ENCODE measurements around the gene AK4.

The AK4 gene

DNA sequence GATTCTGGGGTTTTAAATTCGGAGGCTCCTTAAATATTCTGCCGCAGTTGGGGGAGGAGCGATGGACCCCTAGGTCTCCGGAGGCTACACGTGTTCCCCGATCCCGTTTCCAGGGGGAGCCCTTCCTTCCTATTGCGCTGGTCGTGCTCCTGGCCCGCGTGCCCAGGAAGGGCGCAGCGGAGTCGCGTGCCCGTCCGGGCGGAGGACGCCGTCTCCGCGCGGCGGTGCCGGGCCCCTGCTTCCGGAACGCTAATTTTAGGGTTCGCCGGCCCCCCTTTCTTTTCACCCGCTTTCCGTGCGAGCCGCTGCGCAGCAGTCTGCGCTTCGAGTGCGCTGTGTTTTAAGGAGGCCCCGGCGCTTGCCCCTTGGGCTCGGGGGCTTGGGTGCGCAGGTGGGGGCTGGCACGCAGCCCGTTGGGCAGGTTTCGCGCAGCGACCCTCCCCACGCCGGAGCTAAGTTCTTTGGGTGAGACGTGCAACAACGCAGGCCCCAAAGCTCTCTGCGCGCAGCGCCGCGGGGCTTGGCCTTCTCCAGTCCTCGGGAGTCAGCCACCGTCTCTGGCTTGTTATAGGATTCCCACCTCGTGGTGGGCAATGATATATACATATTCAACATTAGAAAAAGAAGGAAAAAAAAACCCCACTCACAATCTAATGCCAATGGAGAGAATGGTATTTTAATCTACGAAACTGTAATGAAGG, 117.8 kb downstream of the AK4 start:
- peak; percentile 59 for TF ChIP-seq POLR2A (IDR thresholded peaks at IDR 0.05; ENCODE audit: low read length)
- TF ChIP-seq GATA1 (IDR thresholded peaks at IDR 0.05; ENCODE audit: low read depth, low read length): no peak
- peak; percentile 75 to 82 for DNase-seq

DNA sequence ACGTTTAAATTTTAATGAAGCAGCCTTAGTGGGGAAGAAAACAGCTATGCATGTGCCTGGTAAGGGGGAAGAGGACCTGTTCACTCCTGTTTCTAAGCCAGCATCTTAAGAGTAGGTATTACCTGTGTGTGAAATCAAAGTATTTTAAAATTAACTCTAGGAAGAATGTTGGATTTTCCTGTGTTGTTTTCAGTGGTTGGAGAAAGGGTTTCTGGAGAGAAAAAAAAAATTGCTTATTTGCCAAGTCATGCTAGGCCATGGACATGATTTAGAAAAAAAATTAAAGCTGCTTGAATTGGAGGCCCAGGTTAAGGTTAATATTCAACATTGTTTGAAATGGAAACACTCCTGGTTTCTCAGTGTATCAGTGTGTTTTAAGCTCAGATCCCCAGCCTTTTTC, 118.5 kb downstream of the AK4 start:
- no peak for TF ChIP-seq GATA1 (IDR thresholded peaks at IDR 0.05; ENCODE audit: low read depth, low read length)
- TF ChIP-seq POLR2A (IDR thresholded peaks at IDR 0.05; ENCODE audit: low read length): no peak
- peak; percentile 46 to 70 for DNase-seq

DNA sequence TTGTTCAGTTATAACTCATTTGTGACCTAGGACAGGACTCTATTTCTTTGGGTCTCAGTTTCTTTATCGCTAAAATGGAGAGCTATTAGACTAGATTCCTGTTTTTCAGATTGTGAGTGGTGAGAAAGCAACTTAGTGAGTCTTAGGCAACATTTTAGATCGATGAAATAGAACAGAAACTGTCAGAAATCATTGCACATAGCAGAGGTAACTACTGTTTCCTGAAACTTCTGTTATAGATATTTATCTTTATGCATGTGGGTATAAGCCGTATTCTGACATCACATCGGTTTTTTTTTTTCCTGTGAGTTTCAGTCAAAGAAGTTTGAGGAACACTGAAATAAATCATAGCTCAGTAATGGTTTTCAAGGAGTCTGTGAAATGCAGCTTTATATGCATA, 119.3 kb downstream of the AK4 start:
- TF ChIP-seq GATA1 (IDR thresholded peaks at IDR 0.05; ENCODE audit: low read depth, low read length) (no peak), POLR2A (IDR thresholded peaks at IDR 0.05; ENCODE audit: low read length) (no peak)
- peak in 1 of 2 experiments; percentile 49 for DNase-seq

DNA sequence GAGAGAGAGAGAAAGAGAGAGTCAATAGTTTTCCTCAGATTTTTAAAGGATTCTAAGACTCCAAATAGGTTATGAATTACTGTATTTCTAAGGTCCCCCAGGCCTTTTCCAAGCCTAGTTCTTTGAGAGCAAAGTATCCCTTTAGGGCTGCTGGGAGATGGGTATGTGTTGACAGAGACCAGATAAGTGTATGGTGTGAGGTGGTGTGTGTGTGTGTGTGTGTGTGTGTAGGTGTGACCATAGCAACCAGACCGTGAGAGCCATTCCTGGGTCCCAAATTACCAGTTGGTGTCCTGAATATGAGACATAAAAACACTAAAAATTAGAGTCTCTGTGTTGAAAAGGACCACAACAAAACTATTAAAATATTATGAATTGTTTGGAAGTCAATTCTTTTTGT, 119.7 kb downstream of the AK4 start:
- peak; percentile 59 to 66 for DNase-seq
- TF ChIP-seq GATA1 (IDR thresholded peaks at IDR 0.05; ENCODE audit: low read depth, low read length) (no peak), POLR2A (IDR thresholded peaks at IDR 0.05; ENCODE audit: low read length) (no peak)

DNA sequence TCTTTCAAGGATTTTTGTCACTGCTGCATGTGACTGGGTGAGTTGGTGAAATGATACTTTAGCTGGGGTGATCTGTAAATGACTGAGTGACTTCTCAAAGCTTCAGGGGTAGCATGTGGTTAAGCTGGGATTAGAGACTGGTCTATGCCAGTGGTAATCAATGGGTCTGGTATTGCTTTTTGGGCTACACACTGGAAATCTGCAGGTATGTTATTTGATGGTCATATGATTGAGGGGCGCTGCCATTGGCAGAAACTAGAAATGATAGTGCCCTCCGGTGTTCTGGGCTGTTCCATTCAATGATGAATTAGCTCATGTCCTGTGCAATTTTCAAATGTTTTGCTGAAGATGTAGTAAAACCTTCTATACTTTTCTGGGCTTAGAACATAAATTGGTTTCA, 121.6 kb downstream of the AK4 start:
- no peak for DNase-seq
- TF ChIP-seq GATA1 (IDR thresholded peaks at IDR 0.05; ENCODE audit: low read depth, low read length) (no peak), POLR2A (IDR thresholded peaks at IDR 0.05; ENCODE audit: low read length) (no peak)

DNA sequence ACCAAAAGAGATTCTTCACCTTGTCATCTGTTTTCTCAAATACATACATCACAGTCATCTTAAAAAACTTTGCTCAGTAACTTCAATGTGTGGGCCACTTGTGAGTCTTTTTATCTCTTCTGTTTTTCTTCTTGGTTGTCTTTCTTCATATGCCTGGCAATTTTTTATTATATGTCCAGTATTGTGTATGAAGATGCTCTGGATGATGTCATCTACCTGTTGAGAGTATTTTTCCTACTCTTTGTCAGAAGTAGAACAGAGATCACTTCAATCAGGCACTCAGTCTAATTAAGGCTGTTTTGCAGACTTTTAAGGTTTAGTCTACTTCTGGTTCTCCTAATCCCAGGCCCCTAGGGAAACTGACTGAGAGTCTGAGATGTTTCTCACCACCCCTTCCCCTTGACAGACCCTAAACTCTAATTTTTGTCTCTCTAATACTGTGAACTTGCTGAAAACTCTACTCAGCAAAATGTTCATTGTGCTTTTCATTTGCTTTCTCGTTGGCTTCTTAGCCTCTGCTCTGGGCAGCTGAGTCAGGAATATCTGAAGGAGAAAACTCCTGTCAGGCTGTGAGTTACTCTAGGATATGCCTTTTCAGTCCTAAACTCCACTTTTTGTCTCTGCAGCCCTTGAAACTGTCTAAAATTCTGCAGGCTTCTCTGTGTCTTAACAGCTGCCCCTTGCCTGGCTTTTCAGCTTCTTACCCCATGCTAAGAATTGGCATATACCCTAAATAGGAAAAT, 128.4 kb downstream of the AK4 start:
- TF ChIP-seq GATA1 (IDR thresholded peaks at IDR 0.05; ENCODE audit: low read depth, low read length): no peak
- no peak for TF ChIP-seq POLR2A (IDR thresholded peaks at IDR 0.05; ENCODE audit: low read length)
- peak in 1 of 2 experiments; percentile 47 for DNase-seq

DNA sequence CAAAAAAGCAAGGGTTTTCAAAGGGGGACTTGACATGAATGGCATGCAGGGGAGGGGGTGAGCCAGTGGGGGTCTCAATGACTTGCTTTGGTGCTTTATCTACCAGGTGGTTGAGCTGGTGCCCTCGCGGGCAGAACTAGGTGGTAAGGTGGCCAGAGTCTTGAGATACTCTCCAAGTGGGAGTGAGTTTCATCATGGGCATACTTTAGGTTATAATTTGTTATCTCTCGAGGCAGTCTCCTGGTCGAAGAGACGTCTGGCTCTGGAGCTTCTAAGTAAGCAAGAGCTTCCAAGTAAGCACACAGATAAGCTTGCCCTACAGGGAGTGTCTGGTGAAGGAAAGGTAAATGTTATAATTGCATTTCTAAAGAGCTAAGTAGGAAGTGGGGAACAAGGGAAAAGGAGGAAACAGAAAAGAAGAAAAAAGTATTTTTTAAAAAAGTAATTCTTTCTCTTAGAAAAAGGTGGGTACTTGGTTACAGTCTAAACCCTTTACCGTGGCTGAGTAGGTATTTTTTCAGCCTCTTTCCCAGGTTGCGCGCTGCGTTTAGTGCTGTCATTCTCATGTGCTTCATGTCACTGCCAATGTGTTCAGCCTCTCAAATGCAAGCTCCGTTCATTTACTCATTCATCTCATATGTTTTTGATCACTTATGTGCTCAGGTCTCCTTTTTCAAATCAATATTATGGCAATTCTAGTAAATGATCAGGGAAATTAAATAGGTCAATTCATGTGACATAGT, 129.8 kb downstream of the AK4 start:
- TF ChIP-seq GATA1 (IDR thresholded peaks at IDR 0.05; ENCODE audit: low read depth, low read length) (no peak), POLR2A (IDR thresholded peaks at IDR 0.05; ENCODE audit: low read length) (peak; percentile 86)
- peak; percentile 91 to 93 for DNase-seq

DNA sequence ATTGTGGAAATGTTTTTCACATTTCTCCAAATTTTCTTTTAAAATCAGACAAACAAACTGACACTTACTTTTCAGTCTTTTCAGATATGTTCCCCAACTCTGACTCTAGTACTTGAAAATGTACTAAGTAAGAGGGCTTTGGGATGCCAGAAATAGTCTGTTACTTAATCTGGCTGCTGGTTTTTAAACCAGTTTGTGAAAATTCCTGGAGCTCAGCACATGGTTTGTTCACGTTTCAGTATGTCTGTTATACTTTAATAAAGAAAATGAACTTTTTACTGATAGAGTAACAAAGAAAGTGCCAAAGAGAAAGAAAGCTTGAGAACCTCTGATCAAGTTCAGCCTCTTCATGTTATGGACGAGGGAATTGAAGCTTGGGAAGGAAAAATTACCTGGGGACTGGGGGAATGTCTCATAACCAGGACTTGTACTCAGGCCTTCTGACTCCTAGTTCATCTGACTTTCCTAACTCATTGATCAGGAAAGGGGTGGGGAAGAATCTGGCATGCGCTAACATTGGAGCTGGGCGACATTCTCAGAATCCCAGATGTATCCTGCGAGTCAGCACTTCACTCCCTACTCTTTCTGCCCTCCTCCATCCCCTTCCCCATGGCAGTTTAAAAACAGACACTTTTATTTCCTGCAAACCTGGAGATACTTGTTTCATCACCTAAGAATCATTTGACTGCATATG, 130.5 kb downstream of the AK4 start:
- DNase-seq: peak in 1 of 2 experiments; percentile 59
- TF ChIP-seq POLR2A (IDR thresholded peaks at IDR 0.05; ENCODE audit: low read length) (no peak), GATA1 (IDR thresholded peaks at IDR 0.05; ENCODE audit: low read depth, low read length) (no peak)

DNA sequence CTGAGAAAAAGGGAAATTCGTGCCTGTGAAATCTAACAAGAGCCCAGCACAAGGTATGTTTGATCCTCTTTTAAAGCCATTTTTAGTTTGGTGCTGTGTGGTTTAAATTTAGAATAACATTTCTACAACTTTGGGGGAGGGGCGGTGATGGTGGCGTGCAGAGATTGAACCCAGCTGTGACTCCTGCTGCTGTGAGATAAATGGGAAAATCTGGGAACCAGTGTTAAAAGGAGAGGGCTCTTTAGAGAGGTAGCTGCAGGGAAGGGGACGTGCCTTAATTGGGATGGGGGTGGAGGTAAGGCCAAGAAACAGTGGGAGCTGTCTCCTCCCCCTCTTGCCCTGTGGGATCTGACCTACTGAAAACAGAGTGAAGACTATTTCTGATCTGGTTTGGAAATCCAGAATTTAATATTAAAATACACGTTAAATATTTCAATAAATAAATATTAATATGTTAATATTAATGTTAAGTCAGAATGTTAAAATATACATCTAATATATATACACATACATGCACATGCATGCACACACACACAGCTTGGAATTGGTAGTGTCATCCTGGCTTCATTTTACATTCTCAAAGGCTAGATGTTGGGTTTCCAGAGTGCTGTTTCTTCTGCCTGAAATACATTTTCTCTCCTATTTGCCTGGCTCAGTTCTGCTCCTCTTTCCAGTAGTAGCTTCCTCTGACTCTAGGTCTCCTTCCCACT, 131.2 kb downstream of the AK4 start:
- TF ChIP-seq POLR2A (IDR thresholded peaks at IDR 0.05; ENCODE audit: low read length) (no peak), GATA1 (IDR thresholded peaks at IDR 0.05; ENCODE audit: low read depth, low read length) (no peak)
- DNase-seq: no peak
